Karpas-422 (cell line): Measurements from ENCODE around the gene CCSAP. TPM values are rescaled to one million over a fixed set of nuclear protein-coding genes. Genes with fewer than 3 reads are reported as not detected.
"Not testable (repeated sequence)": the region's sequence is repeated elsewhere in the genome, so short reads cannot be mapped to it uniquely, and the experiment has no call there.

ENCODE experiments used
- DNase-seq: peaks from one replicate; pipeline ENCODE4 v3.0.0-alpha.2; 2015
- H2AFZ ChIP-seq: fragments of 200-600 bp; sonication (generic); 2 replicates; pipeline ENCODE4 v1.6.1; 2014; ENCODE audit warnings: antibody characterized with exemption, low read length, mixed read lengths
- H3K27ac ChIP-seq: fragments of 200-600 bp; sonication (generic); 2 replicates; pipeline ENCODE4 v1.5.1; 2014; ENCODE audit warnings: mild to moderate bottlenecking, low read length, moderate library complexity
- H3K27me3 ChIP-seq: fragments of 200-600 bp; sonication (generic); 2 replicates; pipeline ENCODE4 v1.6.1; 2014; ENCODE audit warnings: low read length, mixed read lengths
- H3K36me3 ChIP-seq: fragments of 200-600 bp; sonication (generic); 2 replicates; pipeline ENCODE4 v1.6.1; 2014; ENCODE audit warnings: low read length, mixed read lengths; ENCODE audit not compliant: insufficient read depth
- H3K4me1 ChIP-seq: fragments of 200-600 bp; sonication (generic); 2 replicates; pipeline ENCODE4 v1.6.1; 2014; ENCODE audit warnings: mild to moderate bottlenecking, low read length, mixed read lengths
- H3K4me2 ChIP-seq: fragments of 200-600 bp; sonication (generic); 2 replicates; pipeline ENCODE4 v1.6.1; 2014; ENCODE audit warnings: low read length, low read depth, mild to moderate bottlenecking; ENCODE audit not compliant: poor library complexity, severe bottlenecking
- H3K4me3 ChIP-seq: fragments of 200-600 bp; sonication (generic); 2 replicates; pipeline ENCODE4 v1.5.1; 2014; ENCODE audit warnings: mild to moderate bottlenecking, antibody characterized with exemption, low read length, mixed read lengths
- H3K79me2 ChIP-seq: fragments of 200-600 bp; sonication (generic); 2 replicates; pipeline ENCODE4 v1.6.1; 2014; ENCODE audit warnings: mild to moderate bottlenecking, low read length, mixed read lengths
- H3K9ac ChIP-seq: fragments of 200-600 bp; sonication (generic); 2 replicates; pipeline ENCODE4 v1.6.0; 2014; ENCODE audit warnings: low read length
- H3K9me2 ChIP-seq: fragments of 200-600 bp; sonication (generic), shearing (Covaris generic); replicated peaks from 2 replicates; pipeline ENCODE4 v1.6.0; 2014; ENCODE audit warnings: mild to moderate bottlenecking, low read length, moderate library complexity; ENCODE audit not compliant: insufficient read depth
- H3K9me3 ChIP-seq: fragments of 300-700, 200-600 bp; sonication (generic); 2 replicates; pipeline ENCODE4 v1.6.1; 2014; ENCODE audit warnings: low read length, mixed read lengths
- H4K20me1 ChIP-seq: fragments of 200-600 bp; sonication (generic); 2 replicates; pipeline ENCODE4 v1.6.1; 2014; ENCODE audit warnings: mild to moderate bottlenecking, antibody characterized with exemption, low read length, low read depth; ENCODE audit not compliant: insufficient read depth
- total RNA-seq: library from RNA; depleted of rRNA; stranded (reverse); fragments of >200 nt; shearing (Covaris generic); gene quantifications from 2 replicates; pipeline ENCODE4 v1.2.3, GENCODE V29; 2014; ENCODE audit warnings: low replicate concordance

The CCSAP gene
- total RNA-seq, 1 experiment from 2014 or later: 1.8 TPM

DNA sequence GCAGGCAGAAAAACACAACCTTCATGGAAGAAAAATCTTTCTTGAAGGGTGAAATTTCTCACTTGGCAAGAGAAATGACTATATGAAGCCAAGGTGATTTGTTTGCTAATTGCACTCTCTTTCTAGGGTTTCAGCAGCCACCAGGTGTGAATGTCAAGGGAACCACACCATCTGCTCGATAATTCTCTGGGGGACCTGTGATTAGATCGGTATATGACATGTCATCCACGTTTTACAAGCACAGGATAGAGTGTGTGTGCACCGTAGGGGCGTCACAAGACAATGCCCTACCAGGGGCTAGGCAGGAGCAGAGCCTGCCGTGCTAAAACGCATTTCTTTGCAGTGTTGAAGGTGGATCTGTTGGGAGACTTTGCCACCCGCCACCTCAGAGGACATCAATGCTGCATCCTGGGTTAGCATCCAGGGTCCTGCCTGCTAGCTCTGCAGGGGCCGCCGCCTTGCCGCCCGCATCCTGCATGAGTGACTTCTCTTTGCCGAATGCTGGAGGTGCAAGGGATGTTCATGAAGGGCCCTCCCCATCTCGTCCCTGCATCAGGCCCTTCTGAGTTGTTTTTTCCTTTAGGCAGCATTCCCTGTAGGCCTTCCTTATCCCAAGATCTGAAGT is 37.8 kb upstream of the CCSAP start:
- Histone ChIP-seq H3K79me2 (no peaks in the 10 kb centered on the region), H3K36me3 (no peaks in the 10 kb centered on the region), H3K4me2 (peak overlapping the region; percentile 46), H3K27ac (no peak overlapping the region), H3K4me1 (peaks cover 32% of the 10 kb centered on the region), H3K9ac (no peak overlapping the region), H3K9me2 (no peaks in the 10 kb centered on the region), H2AFZ (no peak overlapping the region), H3K27me3 (no peaks in the 10 kb centered on the region), H4K20me1 (peaks cover 55% of the 10 kb centered on the region), H3K4me3 (peak overlapping the region; percentile 44; the same call in 1 of the 2 replicates), H3K9me3 (no peaks in the 10 kb centered on the region)
- DNase-seq: peak; percentile 94

GRCh38 chr1:229379846-229380245 is 37.0 kb upstream of the CCSAP start:
- Histone ChIP-seq H3K79me2 (no peaks in the 10 kb centered on the region), H3K4me2 (peak overlapping the region; percentile 46), H3K4me1 (peaks cover 32% of the 10 kb centered on the region), H3K4me3 (peak overlapping the region; percentile 44; the same call in 1 of the 2 replicates), H3K36me3 (no peaks in the 10 kb centered on the region), H3K27ac (no peak overlapping the region), H3K9me3 (no peaks in the 10 kb centered on the region), H3K9me2 (no peaks in the 10 kb centered on the region), H2AFZ (no peak overlapping the region), H3K27me3 (no peaks in the 10 kb centered on the region), H4K20me1 (peaks cover 47% of the 10 kb centered on the region), H3K9ac (no peak overlapping the region)
- DNase-seq: no peak

- no peaks in the 10 kb centered on the region for H3K79me2 ChIP-seq
- DNase-seq: no peak
- no peak overlapping the region for H2AFZ ChIP-seq
- H3K9me2 ChIP-seq: no peaks in the 10 kb centered on the region
- peaks cover 42% of the 10 kb centered on the region for H4K20me1 ChIP-seq
- peaks cover 32% of the 10 kb centered on the region for H3K4me1 ChIP-seq
- H3K9me3 ChIP-seq: no peaks in the 10 kb centered on the region
- no peak overlapping the region for H3K27ac ChIP-seq
- no peaks in the 10 kb centered on the region for H3K36me3 ChIP-seq
- no peak overlapping the region for H3K4me2 ChIP-seq
- no peak overlapping the region for H3K9ac ChIP-seq
- no peak overlapping the region for H3K4me3 ChIP-seq
- H3K27me3 ChIP-seq: no peaks in the 10 kb centered on the region
These were observed 35.9 kb upstream of the CCSAP start for GRCh38 chr1:229378586-229379367.

- H3K4me3 ChIP-seq, H3K4me2 ChIP-seq: not testable (repeated sequence)
These were observed 35.2 kb upstream of the CCSAP start for GRCh38 chr1:229378035-229378434.

GRCh38 chr1:229377429-229377828 is 34.6 kb upstream of the CCSAP start:
- Histone ChIP-seq H3K4me3 (no peak overlapping the region), H3K4me2 (no peak overlapping the region), H3K79me2 (no peaks in the 10 kb centered on the region), H3K27me3 (no peaks in the 10 kb centered on the region), H3K36me3 (no peaks in the 10 kb centered on the region), H3K9me3 (no peaks in the 10 kb centered on the region), H3K9me2 (no peaks in the 10 kb centered on the region), H3K27ac (no peak overlapping the region), H3K4me1 (peaks cover 29% of the 10 kb centered on the region), H2AFZ (no peak overlapping the region), H4K20me1 (peaks cover 55% of the 10 kb centered on the region), H3K9ac (no peak overlapping the region)
- no peak for DNase-seq

More at GRCh38 chr1:229378035-229378434, 35.2 kb upstream of the CCSAP start:
- Histone ChIP-seq H3K4me1 (peaks cover 32% of the 10 kb centered on the region), H4K20me1 (peaks cover 49% of the 10 kb centered on the region)
- H3K79me2 ChIP-seq, DNase-seq, H3K9me3 ChIP-seq, H3K27ac ChIP-seq, H3K9ac ChIP-seq, H2AFZ ChIP-seq, H3K9me2 ChIP-seq, H3K27me3 ChIP-seq, H3K36me3 ChIP-seq: not testable (repeated sequence)

DNA sequence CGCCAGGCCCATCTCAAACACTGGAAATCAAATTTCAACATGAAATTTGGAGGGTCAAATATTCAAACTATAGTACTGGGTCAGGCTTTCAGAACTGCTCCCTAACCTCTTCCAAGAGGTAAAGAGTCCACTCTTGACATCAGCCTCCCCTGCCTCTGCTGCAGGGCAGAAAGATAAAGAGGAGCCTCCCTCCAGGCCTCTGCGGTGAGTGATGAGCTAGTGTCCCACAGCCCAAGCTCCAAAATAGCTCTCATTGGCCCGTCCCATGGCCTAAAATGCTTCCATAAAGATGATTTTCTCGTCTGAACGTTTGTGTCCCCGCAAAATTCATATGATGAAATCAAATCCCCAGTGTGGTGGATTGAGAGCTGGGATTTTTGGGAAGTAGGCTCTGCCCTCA is 33.7 kb upstream of the CCSAP start:
- H3K27me3 ChIP-seq: no peaks in the 10 kb centered on the region
- no peaks in the 10 kb centered on the region for H3K9me2 ChIP-seq
- no peak overlapping the region for H3K4me2 ChIP-seq
- no peak overlapping the region for H3K4me3 ChIP-seq
- no peak overlapping the region for H3K27ac ChIP-seq
- DNase-seq: no peak
- H4K20me1 ChIP-seq: peaks cover 57% of the 10 kb centered on the region
- H3K9me3 ChIP-seq: no peaks in the 10 kb centered on the region
- H3K4me1 ChIP-seq: peaks cover 31% of the 10 kb centered on the region
- no peaks in the 10 kb centered on the region for H3K79me2 ChIP-seq
- no peak overlapping the region for H3K9ac ChIP-seq
- H3K36me3 ChIP-seq: no peaks in the 10 kb centered on the region
- H2AFZ ChIP-seq: no peak overlapping the region

DNA sequence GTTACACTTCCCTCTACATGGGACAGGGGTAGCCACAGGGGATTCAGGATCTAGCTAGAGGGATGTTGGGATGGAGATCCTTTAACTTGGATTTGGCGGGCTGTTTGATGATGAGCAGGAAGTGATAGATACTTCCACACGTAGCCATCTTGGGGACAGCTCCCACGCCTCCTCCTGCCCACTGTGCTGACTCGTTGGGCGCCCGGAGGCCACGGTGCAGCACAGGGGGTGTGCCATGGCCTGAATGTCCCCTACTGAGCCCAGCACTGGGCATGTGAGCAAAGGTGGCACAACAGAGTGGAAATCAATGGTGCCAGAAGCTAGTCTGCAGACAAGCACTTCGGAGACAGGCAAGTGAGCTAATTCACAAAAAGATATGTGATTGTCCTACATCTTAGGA is 31.6 kb upstream of the CCSAP start:
- Histone ChIP-seq H4K20me1 (peaks cover 42% of the 10 kb centered on the region), H3K9me3 (no peaks in the 10 kb centered on the region), H3K4me1 (peaks cover 31% of the 10 kb centered on the region), H3K79me2 (no peaks in the 10 kb centered on the region), H3K27me3 (no peaks in the 10 kb centered on the region), H3K27ac (no peak overlapping the region), H3K9me2 (no peaks in the 10 kb centered on the region), H3K36me3 (no peaks in the 10 kb centered on the region), H3K4me3 (no peak overlapping the region), H2AFZ (no peak overlapping the region), H3K9ac (no peak overlapping the region), H3K4me2 (no peak overlapping the region)
- DNase-seq: no peak

DNA sequence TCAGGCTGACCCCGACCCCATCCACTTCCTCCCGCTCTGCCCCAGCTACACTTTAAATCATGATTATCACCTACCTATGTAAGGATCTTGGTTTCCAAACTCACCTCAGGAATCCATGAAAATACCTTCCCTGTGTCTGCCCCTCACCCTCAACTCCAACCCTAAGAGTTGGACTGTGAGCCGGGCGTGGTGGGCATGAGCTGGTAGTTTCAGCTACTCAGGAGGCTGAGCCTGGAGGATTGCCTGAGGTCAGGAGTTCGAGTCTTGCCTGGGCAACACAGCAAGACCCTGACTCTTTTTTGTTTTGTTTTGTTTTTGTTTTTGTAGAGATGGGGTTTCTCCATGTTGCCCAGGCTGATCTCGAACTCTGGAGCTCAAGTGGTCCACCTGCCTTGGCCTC is 30.5 kb upstream of the CCSAP start:
- H4K20me1 ChIP-seq: peaks cover 36% of the 10 kb centered on the region
- H3K9me2 ChIP-seq: no peaks in the 10 kb centered on the region
- no peaks in the 10 kb centered on the region for H3K9me3 ChIP-seq
- no peak overlapping the region for H2AFZ ChIP-seq
- no peaks in the 10 kb centered on the region for H3K36me3 ChIP-seq
- H3K27ac ChIP-seq: no peak overlapping the region
- no peaks in the 10 kb centered on the region for H3K79me2 ChIP-seq
- DNase-seq: no peak
- H3K4me2 ChIP-seq: no peak overlapping the region
- H3K27me3 ChIP-seq: no peaks in the 10 kb centered on the region
- H3K4me1 ChIP-seq: peaks cover 31% of the 10 kb centered on the region
- no peak overlapping the region for H3K4me3 ChIP-seq
- no peak overlapping the region for H3K9ac ChIP-seq
